WERI-Rb-1 (cell line): ENCODE data around the gene TTYH3.

Experiments used
- DNase-seq: peaks from one replicate; pipeline ENCODE4 v3.0.0-alpha.2; 2020
- H3K27ac ChIP-seq: fragments of 250-450 bp; sonication (Bioruptor Pico); 2 replicates; pipeline ENCODE4 v1.5.1; 2020; ENCODE audit warnings: mild to moderate bottlenecking, moderate library complexity
- H3K27me3 ChIP-seq: fragments of 250-450 bp; sonication (Bioruptor Pico); 2 replicates; pipeline ENCODE4 v1.5.1; 2021; ENCODE audit warnings: mild to moderate bottlenecking, low read depth, moderate library complexity; ENCODE audit not compliant: insufficient read depth, severe bottlenecking
- H3K36me3 ChIP-seq: fragments of 250-450 bp; sonication (Bioruptor Pico); 2 replicates; pipeline ENCODE4 v1.5.1; 2020; ENCODE audit warnings: mild to moderate bottlenecking, moderate library complexity
- H3K4me3 ChIP-seq: 2 replicates; pipeline ENCODE4 v1.5.1; 2011; ENCODE audit warnings: low read depth, mild to moderate bottlenecking, control low read depth, low read length
- H3K9me3 ChIP-seq: fragments of 250-450 bp; sonication (Bioruptor Pico); 2 replicates; pipeline ENCODE4 v1.5.1; 2021; ENCODE audit warnings: mild to moderate bottlenecking, moderate library complexity; ENCODE audit not compliant: severe bottlenecking
- CTCF ChIP-seq: IDR thresholded peaks from 2 replicates; pipeline ENCODE4 v1.5.1; 2011; ENCODE audit warnings: low read depth, mild to moderate bottlenecking, control low read depth, inconsistent platforms, low read length

TTYH3 gene

GRCh38 chr7:2647594-2648172 lies 15.9 kb downstream of the TTYH3 start:
- Histone ChIP-seq H3K27me3 (no peaks in the 10 kb centered on the region), H3K9me3 (no peaks in the 10 kb centered on the region), H3K27ac (no peak overlapping the region), H3K4me3 (no peak overlapping the region), H3K36me3 (peaks cover 38% of the 10 kb centered on the region)
- TF ChIP-seq CTCF, result no peak
- DNase-seq, result no peak

- H3K27ac ChIP-seq, result no peak overlapping the region
- no peak for TF ChIP-seq CTCF
- H3K36me3 ChIP-seq, result peaks cover 45% of the 10 kb centered on the region
- DNase-seq, result no peak
- no peaks in the 10 kb centered on the region for H3K9me3 ChIP-seq
- H3K4me3 ChIP-seq, result no peak overlapping the region
- H3K27me3 ChIP-seq, result no peaks in the 10 kb centered on the region
These were observed 17.5 kb downstream of the TTYH3 start for GRCh38 chr7:2649139-2649838.

- Histone ChIP-seq H3K27ac (no peak overlapping the region), H3K36me3 (peaks cover 45% of the 10 kb centered on the region), H3K27me3 (no peaks in the 10 kb centered on the region), H3K9me3 (no peaks in the 10 kb centered on the region), H3K4me3 (no peak overlapping the region)
- no peak for DNase-seq
- no peak for TF ChIP-seq CTCF
These were observed 18.2 kb downstream of the TTYH3 start for GRCh38 chr7:2649991-2650390.

GRCh38 chr7:2650451-2650850 lies 18.7 kb downstream of the TTYH3 start:
- DNase-seq, result no peak
- Histone ChIP-seq H3K27ac (no peak overlapping the region), H3K36me3 (peaks cover 45% of the 10 kb centered on the region)

GRCh38 chr7:2651336-2651735 lies 19.6 kb downstream of the TTYH3 start:
- Histone ChIP-seq H3K4me3 (no peak overlapping the region), H3K36me3 (peaks cover 48% of the 10 kb centered on the region), H3K27me3 (no peaks in the 10 kb centered on the region), H3K9me3 (no peaks in the 10 kb centered on the region), H3K27ac (no peak overlapping the region)
- no peak for DNase-seq
- TF ChIP-seq CTCF, result no peak

More at GRCh38 chr7:2650451-2650850, 18.7 kb downstream of the TTYH3 start:
- Histone ChIP-seq H3K4me3 (no peak overlapping the region), H3K9me3 (no peaks in the 10 kb centered on the region), H3K27me3 (no peaks in the 10 kb centered on the region)
- no peak for TF ChIP-seq CTCF
